ENCODE measurements around the gene SERPINH1.
"Not testable (repeated sequence)": the region's sequence is repeated elsewhere in the genome, so short reads cannot be mapped to it uniquely, and the experiment has no call there.

The SERPINH1 gene

GRCh38 chr11:75578977-75579376 is 16.9 kb downstream of the SERPINH1 start:
- DNase-seq, result no peak

DNA sequence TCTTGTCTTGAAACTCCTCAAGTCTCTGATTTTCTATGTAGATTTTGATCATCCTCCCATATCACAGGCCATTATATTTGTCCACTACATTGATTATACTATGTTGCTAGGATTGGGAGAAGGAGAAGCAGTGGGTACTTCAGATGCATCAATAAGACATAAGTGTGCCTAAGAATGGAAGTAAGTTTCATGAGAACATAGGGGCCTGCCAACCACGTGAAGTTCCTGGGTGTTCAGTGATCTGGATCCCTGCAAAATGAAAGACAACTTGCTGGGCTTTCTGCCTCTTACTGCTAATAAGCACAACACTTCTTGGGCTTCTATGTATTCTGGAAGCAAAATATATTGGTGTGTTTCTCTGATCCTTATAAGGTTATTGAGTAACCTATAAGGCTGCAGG is 17.8 kb downstream of the SERPINH1 start:
- no peak for DNase-seq

GRCh38 chr11:75582506-75582894 is 20.4 kb downstream of the SERPINH1 start:
- no peak for DNase-seq

GRCh38 chr11:75582895-75583717 is 21.1 kb downstream of the SERPINH1 start:
- DNase-seq, result peak; percentile 95

GRCh38 chr11:75583718-75584658 is 21.9 kb downstream of the SERPINH1 start:
- DNase-seq, result peak; percentile 85

DNA sequence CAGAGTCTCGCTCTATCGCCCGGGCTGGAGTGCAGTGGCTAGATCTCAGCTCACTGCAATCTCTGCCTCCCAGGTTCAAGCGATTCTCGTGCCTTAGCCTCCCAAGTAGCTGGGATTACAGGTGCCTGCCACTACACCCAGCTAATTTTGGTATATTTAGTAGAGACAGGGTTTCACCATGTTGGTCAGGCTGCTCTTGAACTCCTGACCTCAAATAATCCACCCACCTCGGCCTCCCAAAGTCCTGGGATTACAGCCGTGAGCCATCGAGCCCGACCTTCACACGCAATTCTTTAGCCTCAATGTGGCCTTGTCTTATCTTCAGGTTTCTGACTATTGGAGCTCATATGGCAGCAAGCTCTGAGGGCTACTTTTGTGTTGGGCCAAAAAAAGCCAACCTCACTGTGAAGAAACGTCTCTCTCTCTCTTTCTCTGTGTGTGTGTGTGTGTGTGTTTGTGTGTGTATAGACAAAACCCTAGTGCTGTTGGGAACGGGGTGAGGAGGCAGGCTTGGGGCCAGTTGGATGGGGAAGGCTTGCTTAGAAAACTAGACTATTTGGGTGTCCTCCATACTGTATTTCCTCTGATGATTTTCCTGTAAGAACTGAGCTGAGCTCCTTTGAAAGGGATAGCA is 22.7 kb downstream of the SERPINH1 start:
- DNase-seq, result not testable (repeated sequence)

DNA sequence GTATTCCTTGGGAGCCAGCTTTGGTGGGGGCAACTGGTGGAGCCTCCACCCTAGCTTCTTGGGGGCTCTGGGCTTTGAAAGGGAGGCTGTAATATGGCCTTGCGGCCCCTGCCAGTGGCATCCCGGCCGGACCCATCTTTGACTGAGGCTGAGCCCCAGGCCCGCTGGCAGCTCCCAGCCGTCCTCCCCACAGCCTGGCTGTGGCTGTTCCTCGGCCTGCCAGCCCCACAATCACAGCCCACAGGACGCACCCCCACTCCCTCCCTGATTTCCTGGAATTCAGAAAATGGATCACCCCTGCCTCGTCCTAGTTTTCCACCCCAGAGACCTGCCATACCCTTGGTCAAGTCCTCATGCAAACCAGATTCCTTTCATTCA is 23.2 kb downstream of the SERPINH1 start:
- DNase-seq, result no peak

DNA sequence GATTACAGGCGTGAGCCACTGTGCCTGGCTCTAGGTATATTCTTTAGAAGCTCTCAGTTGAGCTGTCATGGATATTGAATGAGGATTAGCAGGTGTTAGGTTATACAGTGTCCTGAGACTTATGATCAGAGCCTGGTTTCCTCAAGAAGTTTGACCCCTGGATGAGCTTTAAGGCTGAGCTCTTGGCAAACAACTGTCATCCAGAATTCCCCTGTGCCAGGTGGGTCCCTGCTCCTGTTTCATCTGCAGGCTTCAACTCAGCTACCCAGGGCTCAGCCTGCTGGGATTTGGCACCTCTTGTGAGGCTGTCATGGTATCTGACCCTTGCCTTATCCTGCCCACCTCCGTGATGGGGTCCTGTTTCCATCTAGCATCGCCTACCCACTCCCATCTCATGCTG is 24.3 kb downstream of the SERPINH1 start:
- no peak for DNase-seq

DNA sequence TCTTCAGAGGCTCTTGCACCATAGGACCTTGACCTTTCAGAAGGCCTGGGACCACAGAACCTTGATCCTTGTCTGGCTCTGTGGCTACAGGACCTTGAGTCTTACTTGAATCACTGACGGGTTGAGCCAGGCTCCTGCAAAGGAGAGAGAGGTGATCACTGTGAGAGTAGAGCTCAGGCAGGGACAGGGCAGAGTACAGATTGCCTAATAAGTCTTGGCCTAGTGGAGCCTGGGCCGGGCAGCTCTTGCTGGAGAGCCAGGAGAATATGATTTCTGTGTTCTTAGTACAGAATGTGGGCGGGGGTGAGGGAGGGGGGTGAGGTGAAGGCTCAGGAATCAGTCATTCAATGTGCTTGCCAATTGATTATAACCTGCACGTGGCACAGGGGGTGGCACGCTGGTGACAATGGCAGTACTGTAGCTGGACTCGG is 26.0 kb downstream of the SERPINH1 start:
- no peak for DNase-seq

DNA sequence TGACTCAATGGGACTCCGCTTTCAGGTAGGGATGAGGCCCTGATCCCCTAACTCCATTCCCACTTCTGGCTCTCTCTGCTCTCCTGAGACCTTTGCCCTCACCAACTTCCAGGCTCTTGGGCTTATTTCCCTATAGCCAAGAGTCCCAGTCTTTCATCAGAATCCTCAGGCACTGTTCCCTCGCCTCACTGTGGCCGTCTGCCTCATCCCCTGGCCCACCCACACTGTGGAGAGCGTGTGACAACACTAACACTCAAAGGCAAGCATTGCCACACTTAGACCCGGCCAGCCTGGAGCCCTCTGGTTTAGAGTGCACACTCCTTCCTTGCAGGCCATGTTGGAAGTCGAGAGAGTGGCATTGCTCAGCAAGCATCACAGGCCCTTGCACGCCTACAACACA is 27.0 kb downstream of the SERPINH1 start:
- no peak for DNase-seq

DNA sequence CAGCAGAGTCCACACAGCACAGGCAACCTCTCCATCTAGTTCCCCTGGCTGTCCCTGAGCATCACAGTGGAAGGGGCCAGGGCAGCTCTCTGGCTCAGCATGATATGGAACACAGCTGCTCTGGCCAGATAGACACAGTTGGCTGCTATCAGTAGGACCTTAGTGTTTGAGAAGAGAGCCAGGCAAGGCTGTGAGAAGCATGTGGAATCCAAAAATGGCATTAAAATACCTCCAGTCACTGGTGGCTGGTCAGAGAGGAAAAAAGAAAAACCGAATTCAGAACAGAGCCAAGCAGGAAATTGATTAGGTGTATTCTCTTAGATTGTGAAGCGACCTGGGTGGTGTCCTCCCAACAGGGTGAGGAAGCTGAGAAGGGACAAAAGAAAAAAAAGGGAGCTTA is 27.9 kb downstream of the SERPINH1 start:
- DNase-seq, result no peak

- DNase-seq, result no peak
Observed at GRCh38 chr11:75591371-75591770, 29.3 kb downstream of the SERPINH1 start.

GRCh38 chr11:75591966-75592365 is 29.9 kb downstream of the SERPINH1 start:
- DNase-seq, result no peak

DNA sequence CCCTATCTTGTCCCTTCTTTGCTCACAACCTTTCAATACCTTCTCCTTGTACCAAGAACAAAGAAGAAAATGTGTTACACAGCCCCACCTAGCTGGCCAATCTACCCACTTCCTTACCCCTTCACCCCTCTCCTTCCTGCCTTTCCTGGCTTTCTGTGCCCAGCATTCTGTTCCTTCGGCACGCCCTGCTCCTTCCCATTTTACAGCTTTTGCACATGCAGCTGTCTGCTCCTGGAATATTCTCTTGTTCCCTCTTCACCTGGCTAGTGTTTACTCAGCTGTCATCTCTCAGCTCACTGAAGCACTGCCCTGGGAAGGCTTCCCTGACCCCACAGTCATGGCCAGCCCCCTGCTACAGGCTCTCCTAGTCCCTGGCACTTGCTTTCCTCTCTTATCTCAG is 30.7 kb downstream of the SERPINH1 start:
- DNase-seq, result no peak

DNA sequence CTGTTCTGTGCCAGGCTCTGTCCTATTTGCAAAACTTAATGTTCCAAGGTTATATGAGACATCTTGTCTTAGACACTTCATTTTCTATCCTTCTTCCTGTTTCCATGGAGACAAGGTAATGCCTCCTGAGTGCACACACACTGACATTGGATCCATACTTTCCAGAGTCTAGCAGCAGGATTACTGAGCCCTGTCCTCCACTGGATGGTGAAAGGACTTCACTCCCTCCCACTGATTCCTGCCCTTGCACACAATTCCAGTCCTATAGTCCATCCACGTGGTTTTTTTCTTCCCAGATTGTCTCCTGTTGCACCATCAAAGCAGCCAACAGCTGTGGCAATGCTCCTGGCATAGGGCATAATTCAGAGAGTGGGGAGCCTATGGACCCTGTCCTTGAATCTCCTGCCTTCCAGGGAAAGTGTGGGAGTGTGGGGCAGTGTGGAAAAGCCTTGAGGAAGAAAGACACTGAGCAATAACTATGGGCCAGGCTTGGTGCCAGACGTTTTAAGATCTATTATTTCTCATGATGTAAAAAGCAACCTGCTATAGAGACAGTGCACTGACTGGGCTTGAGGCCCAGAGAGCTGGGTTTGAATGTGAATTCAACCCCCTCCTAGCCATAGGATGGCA is 31.3 kb downstream of the SERPINH1 start:
- DNase-seq, result no peak

GRCh38 chr11:75594211-75594610 is 32.2 kb downstream of the SERPINH1 start:
- DNase-seq, result no peak

GRCh38 chr11:75595429-75595828 is 33.4 kb downstream of the SERPINH1 start:
- no peak for DNase-seq

DNA sequence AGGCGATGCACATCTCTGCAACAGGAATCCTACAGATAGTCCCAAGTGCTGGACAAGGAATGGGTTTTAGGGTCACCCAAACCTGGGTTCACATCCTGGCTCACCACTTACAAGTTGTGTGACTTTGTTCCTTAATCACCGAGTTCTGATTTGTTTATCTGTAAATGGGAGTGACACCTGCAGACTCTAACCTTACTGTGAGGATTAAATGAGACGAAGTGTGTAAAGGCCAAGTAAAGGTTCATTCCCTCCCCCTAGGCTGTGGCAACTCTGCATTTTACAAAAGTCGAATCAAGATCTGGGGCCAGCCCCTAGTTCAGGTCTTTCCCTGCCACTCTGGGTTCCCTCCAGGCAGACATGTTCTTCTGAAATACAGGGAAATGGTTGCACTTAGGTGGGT is 34.9 kb downstream of the SERPINH1 start:
- no peak for DNase-seq

DNA sequence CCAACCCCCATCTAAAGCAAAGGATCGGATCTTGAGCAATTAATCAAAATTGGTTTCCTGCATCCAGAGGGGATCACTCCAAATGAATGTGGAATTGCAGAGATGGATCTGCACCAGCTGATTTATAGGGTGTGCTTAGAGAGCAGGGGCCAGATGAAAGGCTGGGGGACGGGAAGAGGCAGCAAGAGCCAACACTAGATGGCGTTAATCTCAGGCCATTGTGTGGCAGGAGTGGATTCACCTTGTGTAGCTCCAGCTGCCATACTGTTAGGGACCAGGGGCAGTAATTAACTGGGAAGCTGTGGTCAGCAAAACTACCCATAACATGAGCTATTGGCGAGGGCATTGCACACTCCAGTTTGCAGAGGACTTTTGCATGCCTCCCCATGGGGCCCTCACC is 35.6 kb downstream of the SERPINH1 start:
- DNase-seq, result peak; percentile 74

GRCh38 chr11:75598264-75598663 is 36.2 kb downstream of the SERPINH1 start:
- DNase-seq, result no peak

- DNase-seq, result peak; percentile 35
Observed at GRCh38 chr11:75598900-75599299, 36.8 kb downstream of the SERPINH1 start.

- DNase-seq, result no peak
Observed at GRCh38 chr11:75600356-75600755, 38.3 kb downstream of the SERPINH1 start.

DNA sequence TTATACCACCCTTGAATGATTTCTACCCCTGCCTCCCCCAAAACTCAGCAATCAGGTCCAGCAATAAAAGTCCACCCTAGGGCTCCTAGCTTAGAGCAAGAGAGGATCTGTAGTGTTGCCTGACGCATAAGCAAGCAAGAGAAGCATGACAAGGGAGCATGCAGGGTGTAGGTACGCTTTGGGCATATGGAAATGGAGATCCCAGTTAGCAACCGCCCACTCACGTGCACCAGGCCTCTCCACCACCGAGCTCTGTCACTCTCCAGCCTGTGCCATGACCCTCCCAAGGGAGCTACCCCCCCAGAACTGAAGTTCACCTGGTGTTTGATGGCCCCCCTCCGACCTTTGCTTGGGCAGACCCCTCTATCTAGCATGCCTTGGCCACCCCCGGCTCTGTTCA is 39.4 kb downstream of the SERPINH1 start:
- DNase-seq, result no peak
